ENCODE data around the gene RENBP. TPM values are rescaled to one million over a fixed set of nuclear protein-coding genes. Genes with fewer than 3 reads are reported as not detected.

RENBP gene
- total and polyA plus RNA-seq, 9 of the 15 experiments (the other 6 are each of a cell fraction or from before 2014, with no cell fraction given): 0.07 to 14.8 (median 10.6) TPM; not detected in 1

DNA sequence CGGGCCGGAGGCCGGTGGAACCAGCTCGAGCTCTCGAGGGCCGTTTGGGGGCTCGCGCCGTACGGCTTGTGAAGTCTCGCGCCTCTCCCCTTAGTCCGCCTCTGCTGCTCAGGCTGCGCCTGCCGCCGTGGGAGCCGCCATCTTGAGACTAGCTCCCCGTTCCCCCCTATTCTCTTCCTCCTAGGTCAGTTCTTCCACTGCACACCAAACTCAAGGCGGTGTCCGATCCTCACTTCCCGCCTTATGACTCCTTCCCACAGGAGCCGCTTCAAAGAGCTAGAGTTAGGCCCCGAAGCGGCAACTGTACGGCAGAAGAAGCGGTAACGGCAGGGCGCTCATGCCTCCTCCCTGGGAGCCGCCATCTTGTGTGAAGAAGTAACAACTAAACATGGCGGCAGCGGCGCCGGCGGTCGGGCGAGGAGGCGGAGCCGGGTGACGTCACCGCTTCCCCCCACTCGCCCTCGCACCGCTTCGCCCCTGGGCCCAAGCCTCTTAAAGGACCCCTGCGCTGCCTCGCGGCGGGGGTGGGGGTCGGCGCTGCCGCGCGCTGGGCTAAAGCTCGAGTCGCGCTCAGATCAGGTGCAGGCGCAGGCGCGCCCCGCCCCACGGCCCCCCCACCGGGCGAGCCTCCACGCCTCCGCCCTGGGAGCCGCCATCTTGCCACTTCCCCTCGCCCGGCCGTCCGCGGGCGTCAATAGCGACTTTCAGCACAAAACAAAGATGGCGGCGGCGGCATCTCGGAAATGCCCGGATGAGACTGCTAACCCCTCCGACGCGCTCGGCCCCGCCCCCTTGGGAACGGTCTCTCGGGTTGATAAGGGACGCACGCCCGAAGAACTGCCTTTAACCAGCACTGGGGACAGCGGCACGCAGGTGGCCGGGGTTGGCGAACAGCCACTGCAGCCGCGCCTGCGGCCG lies 27.3 kb upstream of the RENBP start, which contains the start of gene HCFC1 (continued):
- TF ChIP-seq CHD7 (IDR thresholded peaks at IDR 0.05; ENCODE audit: low read depth, low read length): no peak
- TF ChIP-seq MNT (conservative IDR thresholded peaks at IDR 0.05): peak; percentile 47 to 78
- peak; percentile 81 for TF ChIP-seq POLR2G (IDR thresholded peaks at IDR 0.05; ENCODE audit: low read depth, low read length)
- peak; percentile 62; the same call in 1 of the 2 replicates for TF ChIP-seq ZNF766 (CRISPR knock-in tag; conservative IDR thresholded peaks at IDR 0.05)
- no peak for TF ChIP-seq HMBOX1 (IDR thresholded peaks at IDR 0.05)
- TF ChIP-seq BRD4 (IDR thresholded peaks at IDR 0.05): peak; percentile 98
- TF ChIP-seq MYC (IDR thresholded peaks at IDR 0.05; ENCODE audit: low read depth, low read length): peak; percentile 90; the same call in 1 of the 2 replicates
- no peak for TF ChIP-seq MYC (CRISPR knock-in tag; IDR thresholded peaks at IDR 0.05; ENCODE audit: borderline replicate concordance, low read depth)
- TF ChIP-seq TCF7L2 (IDR thresholded peaks at IDR 0.05; ENCODE audit: low read depth, low read length): peak; percentile 62; the same call in 1 of the 2 replicates
- no peak for TF ChIP-seq ASH1L (IDR thresholded peaks at IDR 0.05; ENCODE audit: borderline replicate concordance, low read depth, partially characterized antibody)
